Measurements from ENCODE around the gene SEMA3B. TPM values are rescaled to one million over a fixed set of nuclear protein-coding genes. Genes with fewer than 3 reads are reported as not detected.

SEMA3B gene
- total and polyA plus RNA-seq, 12 donors: 6.0 to 496 (median 224) TPM

- intact Hi-C loops (cut with DNase I): no loop called here
- H3K27ac ChIP-seq: no peak overlapping the region
- TF ChIP-seq POLR2A (IDR thresholded peaks at IDR 0.05): no peak
- TF ChIP-seq, protein P1, sequence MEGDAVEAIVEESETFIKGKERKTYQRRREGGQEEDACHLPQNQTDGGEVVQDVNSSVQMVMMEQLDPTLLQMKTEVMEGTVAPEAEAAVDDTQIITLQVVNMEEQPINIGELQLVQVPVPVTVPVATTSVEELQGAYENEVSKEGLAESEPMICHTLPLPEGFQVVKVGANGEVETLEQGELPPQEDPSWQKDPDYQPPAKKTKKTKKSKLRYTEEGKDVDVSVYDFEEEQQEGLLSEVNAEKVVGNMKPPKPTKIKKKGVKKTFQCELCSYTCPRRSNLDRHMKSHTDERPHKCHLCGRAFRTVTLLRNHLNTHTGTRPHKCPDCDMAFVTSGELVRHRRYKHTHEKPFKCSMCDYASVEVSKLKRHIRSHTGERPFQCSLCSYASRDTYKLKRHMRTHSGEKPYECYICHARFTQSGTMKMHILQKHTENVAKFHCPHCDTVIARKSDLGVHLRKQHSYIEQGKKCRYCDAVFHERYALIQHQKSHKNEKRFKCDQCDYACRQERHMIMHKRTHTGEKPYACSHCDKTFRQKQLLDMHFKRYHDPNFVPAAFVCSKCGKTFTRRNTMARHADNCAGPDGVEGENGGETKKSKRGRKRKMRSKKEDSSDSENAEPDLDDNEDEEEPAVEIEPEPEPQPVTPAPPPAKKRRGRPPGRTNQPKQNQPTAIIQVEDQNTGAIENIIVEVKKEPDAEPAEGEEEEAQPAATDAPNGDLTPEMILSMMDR (IDR thresholded peaks at IDR 0.05): no peak
- no peak for DNase-seq
- peaks cover 20 to 48% of the 10 kb centered on the region in 2 donors for H3K4me1 ChIP-seq (replicated peaks in 1 of 2)
- no peaks in the 10 kb centered on the region for H3K27me3 ChIP-seq
- H3K36me3 ChIP-seq (replicated peaks in 1 of 2): peaks cover 0 to 33% of the 10 kb centered on the region in 2 donors
- no peak overlapping the region for H3K4me3 ChIP-seq
- WGBS, 4 donors: 84 to 90% (median 85%) methylated on average over 8 of the region's 8 CpGs
- H3K9me3 ChIP-seq (replicated peaks in 1 of 3): no peaks in the 10 kb centered on the region
These were observed 57.2 kb downstream of the SEMA3B start for GRCh38 chr3:50326182-50326541.

DNA sequence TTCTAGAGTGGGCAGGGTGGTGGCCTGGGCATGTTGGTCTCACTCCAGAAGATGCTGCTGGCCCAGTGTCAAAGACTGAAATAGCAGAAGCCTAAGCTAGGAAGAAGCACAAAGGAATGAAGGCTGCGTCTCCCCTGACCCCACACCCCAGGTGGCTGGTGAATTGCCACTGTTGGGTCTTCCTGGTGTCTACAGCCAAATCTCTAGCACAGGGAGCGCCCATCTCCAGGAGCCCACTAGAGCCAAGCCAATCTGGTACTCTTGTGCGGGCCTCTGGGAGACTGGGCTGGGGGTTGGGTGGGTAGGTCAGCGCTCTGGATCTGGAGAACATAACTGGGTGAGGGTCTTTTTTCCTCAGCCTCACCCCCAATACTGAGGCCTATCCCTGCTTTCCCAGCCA lies 58.2 kb downstream of the SEMA3B start:
- no peak for TF ChIP-seq POLR2A (IDR thresholded peaks at IDR 0.05)
- TF ChIP-seq, protein P1 (IDR thresholded peaks at IDR 0.05): no peak
- peak overlapping the region in 1 of 5 donors; percentile 11 for H3K27ac ChIP-seq
- 59 to 75% (median 70%) methylated on average over 4 of the region's 4 CpGs for WGBS, 4 donors
- no peaks in the 10 kb centered on the region for H3K9me3 ChIP-seq (replicated peaks in 1 of 3)
- H3K4me1 ChIP-seq (replicated peaks in 1 of 2): peaks cover 16 to 43% of the 10 kb centered on the region in 2 donors
- DNase-seq: peak in 1 of 7 donors; percentile 56
- intact Hi-C loops (cut with DNase I): no loop called here
- H3K36me3 ChIP-seq (replicated peaks in 1 of 2): peaks cover 0 to 42% of the 10 kb centered on the region in 2 donors
- H3K4me3 ChIP-seq: peak overlapping the region in 2 of 4 donors; percentile 63 to 83
- H3K27me3 ChIP-seq: no peaks in the 10 kb centered on the region

Small RNA genes within 50 kb of the gene (microRNA-seq; reads per million reads assigned to microRNA genes)
- gene MIR5787: 0 reads per million in 3 donors

Small RNA genes within 50 kb of the gene (small RNA-seq; reads per million reads assigned to genes)
- gene MIR5787: 0 reads per million in 2 donors

Other genes starting within 250 kb of the SEMA3B start
- 100 to 1,000 TPM in 7 of 9 donors, 10 to 100 TPM in 2; 51.9 to 224 (median 118) TPM for gene RBM5, start 180.2 kb upstream of the SEMA3B start, total RNA-seq
- 100 to 1,000 TPM; 108 to 152 (median 110) TPM for gene RBM5, start 180.2 kb upstream of the SEMA3B start, polyA plus RNA-seq
- 10 to 100 TPM in 6 of 9 donors, 1 to 10 TPM in 3; 1.6 to 21.1 (median 13.3) TPM for gene SEMA3F, start 113.8 kb upstream of the SEMA3B start, total RNA-seq
- 10 to 100 TPM in 2 of 3 donors, 1 to 10 TPM in 1; 7.3 to 16.7 (median 14.5) TPM for gene SEMA3F, start 113.8 kb upstream of the SEMA3B start, polyA plus RNA-seq
- not detected for gene GNAT1, start 77.5 kb upstream of the SEMA3B start, total RNA-seq
- gene GNAT1, start 77.5 kb upstream of the SEMA3B start, polyA plus RNA-seq: not detected
- gene SLC38A3, start 63.9 kb upstream of the SEMA3B start, total RNA-seq: 10 to 100 TPM in 1 of 9 donors, under 1 TPM in 6, not detected in 2; 0.07 to 48.8 (median 0.61) TPM
- under 1 TPM; 0.05 to 0.30 (median 0.08) TPM for gene SLC38A3, start 63.9 kb upstream of the SEMA3B start, polyA plus RNA-seq
- 100 to 1,000 TPM; 109 to 275 (median 202) TPM for gene GNAI2, start 32.9 kb upstream of the SEMA3B start, total RNA-seq
- gene GNAI2, start 32.9 kb upstream of the SEMA3B start, polyA plus RNA-seq: 100 to 1,000 TPM; 133 to 163 (median 157) TPM
- gene LSMEM2, start 9.9 kb downstream of the SEMA3B start, total RNA-seq: under 1 TPM in 4 of 9 donors, not detected in 5; 0.11 to 0.76 (median 0.48) TPM
- under 1 TPM; 0.09 to 0.64 (median 0.47) TPM for gene LSMEM2, start 9.9 kb downstream of the SEMA3B start, polyA plus RNA-seq
- gene IFRD2, start 23.3 kb downstream of the SEMA3B start, total RNA-seq: 10 to 100 TPM; 31.6 to 96.3 (median 52.8) TPM
- gene IFRD2, start 23.3 kb downstream of the SEMA3B start, polyA plus RNA-seq: 100 to 1,000 TPM in 2 of 3 donors, 10 to 100 TPM in 1; 55.9 to 182 (median 144) TPM
- gene HYAL3, start 30.3 kb downstream of the SEMA3B start, total RNA-seq: 1 to 10 TPM; 1.7 to 5.4 (median 3.5) TPM
- 1 to 10 TPM; 2.5 to 6.8 (median 3.2) TPM for gene HYAL3, start 30.3 kb downstream of the SEMA3B start, polyA plus RNA-seq
- gene NAA80, start 30.3 kb downstream of the SEMA3B start, total RNA-seq: 10 to 100 TPM in 6 of 9 donors, 1 to 10 TPM in 3; 5.2 to 17.9 (median 10.4) TPM
- gene NAA80, start 30.3 kb downstream of the SEMA3B start, polyA plus RNA-seq: 10 to 100 TPM in 2 of 3 donors, 1 to 10 TPM in 1; 6.0 to 19.8 (median 14.0) TPM
- gene HYAL1, start 34.4 kb downstream of the SEMA3B start, total RNA-seq: 10 to 100 TPM in 8 of 9 donors, 1 to 10 TPM in 1; 3.2 to 50.5 (median 35.6) TPM
- gene HYAL1, start 34.4 kb downstream of the SEMA3B start, polyA plus RNA-seq: 10 to 100 TPM in 2 of 3 donors, 1 to 10 TPM in 1; 9.7 to 50.1 (median 16.5) TPM
- gene HYAL2, start 53.6 kb downstream of the SEMA3B start, total RNA-seq: 100 to 1,000 TPM in 4 of 9 donors, 10 to 100 TPM in 5; 62.9 to 186 (median 96.7) TPM
- 100 to 1,000 TPM in 2 of 3 donors, 10 to 100 TPM in 1; 28.0 to 147 (median 109) TPM for gene HYAL2, start 53.6 kb downstream of the SEMA3B start, polyA plus RNA-seq
- 10 to 100 TPM; 29.0 to 64.3 (median 34.8) TPM for gene TUSC2, start 59.1 kb downstream of the SEMA3B start, total RNA-seq
- 10 to 100 TPM; 28.8 to 35.5 (median 31.9) TPM for gene TUSC2, start 59.1 kb downstream of the SEMA3B start, polyA plus RNA-seq
- gene RASSF1, start 71.7 kb downstream of the SEMA3B start, total RNA-seq: 10 to 100 TPM in 8 of 9 donors, 1 to 10 TPM in 1; 9.8 to 27.4 (median 14.7) TPM
- gene RASSF1, start 71.7 kb downstream of the SEMA3B start, polyA plus RNA-seq: 10 to 100 TPM in 2 of 3 donors, 1 to 10 TPM in 1; 9.6 to 26.4 (median 23.5) TPM
- gene ZMYND10, start 76.6 kb downstream of the SEMA3B start, total RNA-seq: under 1 TPM in 6 of 9 donors, not detected in 3; 0.11 to 0.67 (median 0.40) TPM
- gene ZMYND10, start 76.6 kb downstream of the SEMA3B start, polyA plus RNA-seq: 1 to 10 TPM in 2 of 3 donors, not detected in 1; 1.2 to 1.9 TPM
- gene NPRL2, start 81.6 kb downstream of the SEMA3B start, total RNA-seq: 10 to 100 TPM; 16.9 to 36.2 (median 23.0) TPM
- gene NPRL2, start 81.6 kb downstream of the SEMA3B start, polyA plus RNA-seq: 10 to 100 TPM; 27.5 to 57.9 (median 45.3) TPM
- 10 to 100 TPM; 14.0 to 39.9 (median 29.2) TPM for gene CYB561D2, start 81.7 kb downstream of the SEMA3B start, total RNA-seq
- gene CYB561D2, start 81.7 kb downstream of the SEMA3B start, polyA plus RNA-seq: 10 to 100 TPM; 13.7 to 26.9 (median 16.8) TPM
- gene TMEM115, start 90.4 kb downstream of the SEMA3B start, total RNA-seq: 10 to 100 TPM; 48.9 to 88.5 (median 63.6) TPM
- 10 to 100 TPM; 23.6 to 36.6 (median 34.5) TPM for gene TMEM115, start 90.4 kb downstream of the SEMA3B start, polyA plus RNA-seq
- gene CACNA2D2, start 234.5 kb downstream of the SEMA3B start, total RNA-seq: under 1 TPM; 0.09 to 0.88 (median 0.56) TPM
- gene CACNA2D2, start 234.5 kb downstream of the SEMA3B start, polyA plus RNA-seq: 1 to 10 TPM in 2 of 3 donors, under 1 TPM in 1; 0.59 to 2.0 (median 1.0) TPM